GM19463 (cell line): ENCODE results near the gene MIA.
"Not testable (repeated sequence)": the region's sequence is repeated elsewhere in the genome, so short reads cannot be mapped to it uniquely, and the experiment has no call there.

ENCODE experiments used
- ATAC-seq: cut with Tn5 transposase; IDR thresholded peaks from one replicate; pipeline ENCODE4 v1.9.1; 2021; ENCODE audit warnings: mild to moderate bottlenecking, moderate library complexity; ENCODE audit not compliant: unreplicated experiment

MIA gene

GRCh38 chr19:40777937-40778705 lies 2.8 kb downstream of the MIA start, which contains the start of gene RAB4B:
Gene RAB4B (plus strand): TSS chr19:40778247. CDS start chr19:40778376, 129 bp downstream.
- peak; percentile 52 for ATAC-seq

DNA sequence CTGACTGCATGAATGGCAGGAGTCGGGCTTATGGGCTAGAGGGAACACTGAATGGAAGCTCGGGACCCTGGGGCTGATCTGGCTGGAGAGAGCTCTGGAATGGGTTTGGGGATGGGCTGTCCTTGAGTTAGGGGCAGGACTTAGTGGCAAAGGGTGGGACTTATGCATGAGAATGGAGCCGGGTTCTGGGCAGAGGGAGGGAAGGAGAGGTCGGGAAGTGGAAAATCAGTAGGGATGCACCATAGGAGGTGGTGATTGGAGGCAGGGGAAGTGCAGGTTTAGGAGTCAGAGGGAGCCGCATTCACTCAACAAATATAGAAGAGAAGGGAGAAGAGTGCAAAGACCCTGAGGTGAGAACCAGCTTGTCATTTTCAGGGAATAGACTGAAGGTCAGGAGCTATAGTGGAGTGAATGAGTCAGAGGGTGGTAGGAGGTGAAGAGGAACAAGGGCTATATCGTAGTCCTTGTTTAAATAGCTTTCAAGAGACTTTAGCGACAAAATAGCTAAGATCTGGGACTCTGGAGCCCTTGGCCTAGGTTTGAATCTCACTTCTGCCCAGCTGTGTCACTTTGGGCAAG lies 3.5 kb downstream of the MIA start:
- ATAC-seq, result no peak

GRCh38 chr19:40780582-40780981 lies 5.3 kb downstream of the MIA start:
- no peak for ATAC-seq

- no peak for ATAC-seq
These were observed 5.8 kb downstream of the MIA start for GRCh38 chr19:40781140-40781539.

DNA sequence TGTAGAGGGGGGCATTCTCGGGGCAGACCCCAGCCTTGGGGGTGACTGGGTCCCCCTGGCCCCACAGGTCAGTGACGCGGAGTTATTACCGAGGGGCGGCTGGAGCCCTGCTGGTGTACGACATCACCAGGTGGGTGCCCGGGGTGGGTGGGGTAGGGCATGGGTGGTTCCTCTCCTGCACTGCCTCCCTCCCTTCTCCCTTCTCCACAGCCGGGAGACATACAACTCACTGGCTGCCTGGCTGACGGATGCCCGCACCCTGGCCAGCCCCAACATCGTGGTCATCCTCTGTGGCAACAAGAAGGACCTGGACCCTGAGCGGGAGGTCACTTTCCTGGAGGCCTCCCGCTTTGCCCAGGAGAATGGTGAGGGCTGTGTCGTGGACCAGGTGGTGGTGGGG lies 8.4 kb downstream of the MIA start:
- ATAC-seq, result no peak

DNA sequence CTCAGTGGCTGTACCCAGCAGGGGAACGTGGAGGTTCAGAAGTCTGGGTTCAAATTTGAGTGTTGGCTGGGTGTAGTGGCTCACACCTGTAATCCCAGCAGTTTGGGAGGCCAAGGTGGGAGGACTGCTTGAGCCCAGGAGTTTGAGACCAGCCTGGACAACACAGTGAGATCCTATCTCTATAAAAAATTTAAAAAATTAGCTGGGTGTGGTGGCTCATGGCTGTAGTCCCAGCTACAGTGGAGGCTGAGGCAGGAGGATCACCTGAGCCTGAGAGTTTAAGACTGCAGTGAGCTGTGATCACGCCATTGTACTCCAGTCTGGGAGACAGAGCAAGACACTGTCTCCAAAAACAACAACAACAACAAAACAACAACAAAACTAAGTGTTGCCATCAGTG lies 8.8 kb downstream of the MIA start:
- ATAC-seq, result not testable (repeated sequence)

DNA sequence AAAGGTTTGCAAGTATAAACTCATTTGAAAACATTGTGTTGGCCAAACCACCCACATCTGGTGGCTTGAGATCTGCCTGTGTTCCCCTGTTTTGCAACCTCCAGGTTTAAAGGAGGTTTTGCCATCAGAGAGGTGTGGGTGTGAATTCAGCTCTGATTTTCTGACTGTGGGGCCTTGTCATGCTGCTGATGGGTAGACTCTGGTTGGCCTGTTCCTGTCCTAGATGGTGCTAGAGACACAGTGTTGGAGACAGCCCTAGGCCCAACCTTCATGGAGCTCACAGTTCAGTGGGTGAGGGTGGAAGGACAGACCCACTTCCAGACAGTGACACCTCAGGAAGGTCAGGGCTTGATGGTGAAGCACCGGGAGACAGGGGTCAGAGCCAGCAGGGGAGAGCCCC lies 10.2 kb downstream of the MIA start:
- no peak for ATAC-seq

- no peak for ATAC-seq
These were observed 11.0 kb downstream of the MIA start for GRCh38 chr19:40786060-40787037.

DNA sequence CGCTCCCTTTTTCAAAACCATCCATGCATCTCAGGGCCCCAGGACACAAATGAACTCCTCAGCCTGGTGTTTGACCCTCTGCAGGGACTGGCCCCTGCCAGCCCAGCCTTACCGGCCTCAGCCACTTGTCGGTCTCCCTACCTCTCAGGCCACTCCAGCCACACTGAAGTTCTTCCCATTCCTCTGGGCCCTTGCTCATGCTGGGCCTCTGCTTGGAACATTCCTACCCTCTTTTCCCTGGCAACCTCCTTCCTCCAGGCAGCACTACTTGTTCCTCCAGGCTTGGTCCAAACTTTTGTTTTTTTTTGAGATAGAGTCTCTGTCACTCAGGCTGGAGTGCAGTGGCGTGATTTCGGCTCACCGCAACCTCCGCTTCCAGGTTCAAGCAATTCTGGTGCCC lies 16.0 kb downstream of the MIA start:
- no peak for ATAC-seq

- no peak for ATAC-seq
These were observed 16.7 kb downstream of the MIA start for GRCh38 chr19:40791996-40792395.

DNA sequence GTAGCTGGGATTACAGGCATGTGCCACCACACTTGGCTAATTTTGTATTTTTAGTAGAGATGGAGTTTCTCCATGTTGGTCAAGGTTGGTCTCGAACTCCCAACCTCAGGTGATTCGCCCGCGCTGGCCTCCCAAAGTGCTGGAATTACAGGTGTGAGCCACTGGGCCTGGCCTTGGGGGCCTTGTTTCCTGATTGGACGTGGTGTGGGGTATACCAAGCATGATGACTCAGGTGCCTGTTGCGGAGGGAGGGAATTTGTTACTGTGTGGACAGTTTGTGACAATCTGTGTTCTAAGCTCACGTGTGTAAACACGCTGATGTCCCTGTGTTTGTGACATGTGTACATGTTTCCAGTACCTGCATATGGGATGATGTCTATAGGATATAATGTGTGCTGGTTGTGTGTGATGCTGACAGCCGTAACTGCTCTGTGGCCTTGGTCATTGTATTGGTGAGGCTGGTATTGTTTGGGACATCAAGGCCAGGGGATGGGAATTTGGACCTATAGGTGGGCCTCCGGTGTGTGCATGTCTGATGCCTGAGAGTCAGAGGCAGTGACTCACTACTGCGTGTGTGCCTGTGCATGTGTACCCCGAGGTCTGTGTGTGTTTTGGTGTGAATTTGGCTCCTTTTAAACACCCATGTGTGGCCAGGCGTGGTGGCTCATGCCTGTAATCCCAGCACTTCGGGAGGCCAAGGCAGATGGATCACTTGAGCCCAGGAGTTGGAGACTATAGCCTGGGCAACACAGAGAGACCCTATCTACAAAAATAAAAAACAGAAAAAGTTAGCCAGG lies 22.0 kb downstream of the MIA start:
- ATAC-seq, result no peak

DNA sequence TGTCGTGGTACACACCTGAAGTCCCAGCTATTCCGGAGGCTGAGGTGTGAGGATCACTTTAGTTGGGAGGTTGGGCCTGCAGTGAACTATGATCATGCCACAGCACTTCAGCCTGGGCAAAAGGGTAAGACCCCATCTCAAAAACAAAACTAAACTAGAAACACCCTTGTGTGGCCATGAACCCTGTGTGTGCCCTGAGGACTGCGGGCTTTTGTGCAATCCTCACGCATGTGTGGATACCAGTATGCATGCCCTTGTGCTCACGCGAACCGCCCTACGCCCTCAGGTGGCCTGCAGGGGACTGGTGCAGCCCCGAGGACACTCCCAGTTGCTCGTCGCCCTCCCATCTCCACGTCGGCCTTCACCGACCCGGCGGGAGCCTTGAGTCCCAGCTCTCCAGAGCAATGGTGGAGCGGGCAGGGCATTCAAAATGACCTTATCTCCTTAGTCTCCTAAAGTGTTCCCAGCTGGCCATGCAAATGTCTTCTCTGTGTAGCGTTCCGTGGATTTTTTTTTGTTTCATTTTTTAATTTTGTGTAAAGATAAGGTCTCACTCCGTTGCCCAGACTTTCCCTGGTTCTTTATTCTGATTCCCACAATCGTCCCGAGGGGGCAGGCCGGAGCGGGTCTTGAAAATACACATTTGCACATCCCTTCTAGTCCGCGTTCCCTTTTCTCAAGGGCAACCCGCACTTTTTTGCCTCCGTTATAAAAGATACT lies 22.8 kb downstream of the MIA start:
- ATAC-seq, result no peak

GRCh38 chr19:40798683-40799557 lies 23.6 kb downstream of the MIA start, which contains the start of gene EGLN2:
Gene EGLN2 (plus strand): TSS chr19:40799191. CDS start chr19:40800573, 1,382 bp downstream.
- peak; percentile 76 for ATAC-seq

GRCh38 chr19:40799558-40800338 lies 24.4 kb downstream of the MIA start:
- no peak for ATAC-seq

GRCh38 chr19:40800339-40800996 lies 25.1 kb downstream of the MIA start:
- no peak for ATAC-seq

DNA sequence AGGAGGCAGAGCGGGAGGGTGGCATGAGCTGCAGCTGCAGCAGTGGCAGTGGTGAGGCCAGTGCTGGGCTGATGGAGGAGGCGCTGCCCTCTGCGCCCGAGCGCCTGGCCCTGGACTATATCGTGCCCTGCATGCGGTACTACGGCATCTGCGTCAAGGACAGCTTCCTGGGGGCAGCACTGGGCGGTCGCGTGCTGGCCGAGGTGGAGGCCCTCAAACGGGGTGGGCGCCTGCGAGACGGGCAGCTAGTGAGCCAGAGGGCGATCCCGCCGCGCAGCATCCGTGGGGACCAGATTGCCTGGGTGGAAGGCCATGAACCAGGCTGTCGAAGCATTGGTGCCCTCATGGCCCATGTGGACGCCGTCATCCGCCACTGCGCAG lies 25.7 kb downstream of the MIA start:
- no peak for ATAC-seq

- no peak for ATAC-seq
These were observed 26.3 kb downstream of the MIA start for GRCh38 chr19:40801426-40802299.
